Panc1 (cell line): Measurements from ENCODE around the gene CNNM4. TPM values are rescaled to one million over a fixed set of nuclear protein-coding genes. Genes with fewer than 3 reads are reported as not detected.

Source experiments
- ATAC-seq: fragments of 200-7000 bp; cut with Tn5 transposase; 2 replicates; pipeline ENCODE4 v1.9.1; 2020; ENCODE audit warnings: mild to moderate bottlenecking, moderate library complexity
- BruUV-seq: library from RNA; stranded (reverse); fragments of 400-500 nt; replicated peaks from 2 replicates; lab custom pipeline; 2021; lab: Mats Ljungman, UMichigan
- CTCF ChIA-PET: fragments of 300-600 bp; sonication (Branson Sonifier 250); formaldehyde crosslinking; loops from one replicate; lab custom pipeline; 2022; ENCODE audit warnings: antibody characterized with exemption; lab: Charles Lee
- POLR2A ChIA-PET: fragments of 300-600 bp; sonication (Branson Sonifier 250); formaldehyde crosslinking; loops from one replicate; lab custom pipeline; 2022; ENCODE audit warnings: antibody characterized with exemption; lab: Charles Lee
- DNase-seq: peaks from one replicate; pipeline ENCODE4 v3.0.0-alpha.2; 2010; ENCODE audit warnings: low read depth, low spot score
- H3K27ac ChIP-seq: 2 replicates; pipeline ENCODE4 v1.5.1; 2011; ENCODE audit warnings: mild to moderate bottlenecking, low read length, inconsistent platforms
- H3K27me3 ChIP-seq: fragments of 200-500 bp; sonication (Bioruptor generic); 2 replicates; pipeline ENCODE4 v1.6.0; 2014; ENCODE audit warnings: low read length, inconsistent platforms; ENCODE audit not compliant: control insufficient read depth, insufficient read depth
- H3K36me3 ChIP-seq: fragments of 200-500 bp; sonication (Bioruptor generic); 2 replicates; pipeline ENCODE4 v1.5.1; 2014; ENCODE audit warnings: inconsistent platforms, mild to moderate bottlenecking, low read length, moderate library complexity; ENCODE audit not compliant: control insufficient read depth, insufficient read depth
- H3K4me1 ChIP-seq: 2 replicates; pipeline ENCODE4 v1.5.1; 2011; ENCODE audit warnings: inconsistent platforms, mild to moderate bottlenecking, low read length, moderate library complexity; ENCODE audit not compliant: control insufficient read depth, insufficient read depth
- H3K4me3 ChIP-seq, 2 experiments: 2 replicates each; pipeline ENCODE4 v1.5.1; 2011 to 2012; ENCODE audit warnings: low read depth in 2 of 2, low read length in 2 of 2, mild to moderate bottlenecking in 2 of 2, inconsistent platforms in 1 of 2, moderate library complexity in 1 of 2
- H3K9me3 ChIP-seq: fragments of 200-500 bp; sonication (Bioruptor generic); 2 replicates; pipeline ENCODE4 v1.5.1; 2014; ENCODE audit warnings: low read depth, mild to moderate bottlenecking, inconsistent platforms, low read length, moderate library complexity; ENCODE audit not compliant: control insufficient read depth, insufficient read depth
- POLR2AphosphoS5 ChIP-seq: IDR thresholded peaks from 2 replicates; pipeline ENCODE4 v1.6.1; 2012; ENCODE audit warnings: mild to moderate bottlenecking, low read depth, low read length, moderate library complexity
- SIN3A ChIP-seq: IDR thresholded peaks from 2 replicates; pipeline ENCODE4 v1.6.1; 2012; ENCODE audit warnings: low read depth, mild to moderate bottlenecking, low read length, moderate library complexity, borderline replicate concordance; ENCODE audit not compliant: insufficient read depth
- TCF7L2 ChIP-seq: IDR thresholded peaks from 2 replicates; pipeline ENCODE4 v1.6.1; 2011; ENCODE audit warnings: mild to moderate bottlenecking, low read depth, low read length, inconsistent platforms
- in situ Hi-C: cut with HindIII; loops from 2 replicates; pipeline ENCODE4 v1.10.0; 2016; ENCODE audit warnings: low sequenced_read_pairs, low pct_unique_long_range_greater_than_20kb
- intact Hi-C: fragments of 100-400 bp; cut with micrococcal nuclease; formaldehyde crosslinking; loops from one replicate; pipeline ENCODE4 v1.10.0; 2022; ENCODE audit not compliant: unreplicated experiment
- total RNA-seq: library from RNA; stranded (reverse); gene quantifications from one replicate; pipeline ENCODE4 v1.2.1, GENCODE V29; 2021; ENCODE audit not compliant: unreplicated experiment
- TF ChIP-seq, protein P1 (sequence below), 2 experiments: IDR thresholded peaks; 2 replicates each; pipeline ENCODE4 v1.6.1; 2011 to 2012; ENCODE audit warnings: low read depth in 2 of 2, control low read depth in 1 of 2, low read length in 1 of 2, mild to moderate bottlenecking in 1 of 2, moderate library complexity in 1 of 2; ENCODE audit not compliant: insufficient read depth in 1 of 2
- TF ChIP-seq, protein P2 (sequence below): fragments of 450-650 bp; IDR thresholded peaks from 2 replicates; pipeline ENCODE4 v1.5.1; 2017; ENCODE audit warnings: mild to moderate bottlenecking

CNNM4 gene
- total RNA-seq, 1 experiment from 2014 or later, result 15.7 TPM

DNA sequence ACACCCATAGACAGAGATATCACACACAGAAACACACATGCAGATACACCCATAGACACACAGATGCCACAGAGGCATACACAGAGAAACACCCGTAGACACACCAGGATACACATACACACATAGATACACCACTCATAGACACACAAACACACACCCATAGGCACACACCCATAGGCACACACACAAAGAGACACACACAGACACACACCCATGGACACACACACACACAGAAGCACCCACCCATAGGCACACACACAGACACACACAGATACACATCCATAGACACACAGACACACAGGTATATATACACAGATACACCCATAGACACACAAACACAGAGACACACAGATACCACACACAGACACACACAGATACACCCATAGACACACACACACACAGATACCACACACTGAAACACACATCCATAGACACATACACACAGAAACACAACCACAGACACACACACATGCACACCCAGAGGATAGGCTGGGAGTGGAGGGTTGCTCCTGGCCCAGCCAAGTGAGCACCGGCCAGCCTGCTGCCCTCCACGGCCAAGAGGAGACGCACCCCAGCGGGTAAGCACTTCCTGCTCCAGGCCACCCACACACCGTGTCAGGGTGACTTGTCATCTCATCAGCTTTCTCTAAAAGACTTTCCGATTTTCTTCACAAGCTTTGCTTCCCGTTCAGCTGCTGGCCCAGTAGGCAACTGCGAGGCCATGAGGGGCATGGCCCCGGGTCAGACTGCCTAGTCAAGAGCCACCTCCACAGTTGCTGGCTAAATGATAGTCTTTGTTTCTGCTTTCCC is 41.3 kb downstream of the CNNM4 start:
- TF ChIP-seq, protein P1, sequence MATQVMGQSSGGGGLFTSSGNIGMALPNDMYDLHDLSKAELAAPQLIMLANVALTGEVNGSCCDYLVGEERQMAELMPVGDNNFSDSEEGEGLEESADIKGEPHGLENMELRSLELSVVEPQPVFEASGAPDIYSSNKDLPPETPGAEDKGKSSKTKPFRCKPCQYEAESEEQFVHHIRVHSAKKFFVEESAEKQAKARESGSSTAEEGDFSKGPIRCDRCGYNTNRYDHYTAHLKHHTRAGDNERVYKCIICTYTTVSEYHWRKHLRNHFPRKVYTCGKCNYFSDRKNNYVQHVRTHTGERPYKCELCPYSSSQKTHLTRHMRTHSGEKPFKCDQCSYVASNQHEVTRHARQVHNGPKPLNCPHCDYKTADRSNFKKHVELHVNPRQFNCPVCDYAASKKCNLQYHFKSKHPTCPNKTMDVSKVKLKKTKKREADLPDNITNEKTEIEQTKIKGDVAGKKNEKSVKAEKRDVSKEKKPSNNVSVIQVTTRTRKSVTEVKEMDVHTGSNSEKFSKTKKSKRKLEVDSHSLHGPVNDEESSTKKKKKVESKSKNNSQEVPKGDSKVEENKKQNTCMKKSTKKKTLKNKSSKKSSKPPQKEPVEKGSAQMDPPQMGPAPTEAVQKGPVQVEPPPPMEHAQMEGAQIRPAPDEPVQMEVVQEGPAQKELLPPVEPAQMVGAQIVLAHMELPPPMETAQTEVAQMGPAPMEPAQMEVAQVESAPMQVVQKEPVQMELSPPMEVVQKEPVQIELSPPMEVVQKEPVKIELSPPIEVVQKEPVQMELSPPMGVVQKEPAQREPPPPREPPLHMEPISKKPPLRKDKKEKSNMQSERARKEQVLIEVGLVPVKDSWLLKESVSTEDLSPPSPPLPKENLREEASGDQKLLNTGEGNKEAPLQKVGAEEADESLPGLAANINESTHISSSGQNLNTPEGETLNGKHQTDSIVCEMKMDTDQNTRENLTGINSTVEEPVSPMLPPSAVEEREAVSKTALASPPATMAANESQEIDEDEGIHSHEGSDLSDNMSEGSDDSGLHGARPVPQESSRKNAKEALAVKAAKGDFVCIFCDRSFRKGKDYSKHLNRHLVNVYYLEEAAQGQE (IDR thresholded peaks at IDR 0.05; ENCODE audit: insufficient read depth in 1 of 2, low read depth in 2 of 2, low read length in 1 of 2), result no peak
- Histone ChIP-seq H3K9me3 (no peaks in the 10 kb centered on the region), H3K4me1 (no peaks in the 10 kb centered on the region; the same call in 1 of the 2 replicates), H3K27me3 (no peaks in the 10 kb centered on the region), H3K4me3 (no peak overlapping the region), H3K27ac (no peak overlapping the region), H3K36me3 (no peaks in the 10 kb centered on the region)
- intact Hi-C loops (loop anchor here (5.0 kb wide), 1 partner anchor 40 kb away; the partner anchor contains the start of gene CNNM4), in situ Hi-C loops (no loop called here)
- DNase-seq (no peak), ATAC-seq (no peak)
- CTCF ChIA-PET, result no interaction called here
- no TSS peak for BruUV-seq
- POLR2A ChIA-PET, result no interaction called here

GRCh38 chr2:96802721-96803120 is 42.0 kb downstream of the CNNM4 start:
- H3K9me3 ChIP-seq, result no peaks in the 10 kb centered on the region
- no peak overlapping the region for H3K27ac ChIP-seq
- BruUV-seq, result no TSS peak
- no peak overlapping the region for H3K4me3 ChIP-seq
- POLR2A ChIA-PET, result no interaction called here
- DNase-seq, result no peak
- ATAC-seq, result no peak
- TF ChIP-seq, protein P2, sequence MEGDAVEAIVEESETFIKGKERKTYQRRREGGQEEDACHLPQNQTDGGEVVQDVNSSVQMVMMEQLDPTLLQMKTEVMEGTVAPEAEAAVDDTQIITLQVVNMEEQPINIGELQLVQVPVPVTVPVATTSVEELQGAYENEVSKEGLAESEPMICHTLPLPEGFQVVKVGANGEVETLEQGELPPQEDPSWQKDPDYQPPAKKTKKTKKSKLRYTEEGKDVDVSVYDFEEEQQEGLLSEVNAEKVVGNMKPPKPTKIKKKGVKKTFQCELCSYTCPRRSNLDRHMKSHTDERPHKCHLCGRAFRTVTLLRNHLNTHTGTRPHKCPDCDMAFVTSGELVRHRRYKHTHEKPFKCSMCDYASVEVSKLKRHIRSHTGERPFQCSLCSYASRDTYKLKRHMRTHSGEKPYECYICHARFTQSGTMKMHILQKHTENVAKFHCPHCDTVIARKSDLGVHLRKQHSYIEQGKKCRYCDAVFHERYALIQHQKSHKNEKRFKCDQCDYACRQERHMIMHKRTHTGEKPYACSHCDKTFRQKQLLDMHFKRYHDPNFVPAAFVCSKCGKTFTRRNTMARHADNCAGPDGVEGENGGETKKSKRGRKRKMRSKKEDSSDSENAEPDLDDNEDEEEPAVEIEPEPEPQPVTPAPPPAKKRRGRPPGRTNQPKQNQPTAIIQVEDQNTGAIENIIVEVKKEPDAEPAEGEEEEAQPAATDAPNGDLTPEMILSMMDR, result no peak
- no peak for TF ChIP-seq SIN3A
- TF ChIP-seq POLR2AphosphoS5, result no peak
- TF ChIP-seq TCF7L2, result no peak
- TF ChIP-seq, protein P1 (IDR thresholded peaks at IDR 0.05; ENCODE audit: insufficient read depth in 1 of 2, low read depth in 2 of 2, low read length in 1 of 2), result no peak
- CTCF ChIA-PET, result no interaction called here
- intact Hi-C loops, result loop anchor here (5.0 kb wide), 1 partner anchor 40 kb away; the partner anchor contains the start of gene CNNM4
- no peaks in the 10 kb centered on the region; the same call in 1 of the 2 replicates for H3K4me1 ChIP-seq
- H3K27me3 ChIP-seq, result no peaks in the 10 kb centered on the region
- no peaks in the 10 kb centered on the region for H3K36me3 ChIP-seq
- in situ Hi-C loops, result no loop called here
